K562 (cell line): ENCODE data around the gene NRIP2. TPM values are rescaled to one million over a fixed set of nuclear protein-coding genes. Genes with fewer than 3 reads are reported as not detected.

Experiments
- AFF4 ChIP-seq: sonication (generic); formaldehyde crosslinking; IDR thresholded peaks from 2 replicates; pipeline ENCODE4 v1.8.0; 2023; ENCODE audit warnings: mild to moderate bottlenecking, missing genetic modification reagents
- ARNT ChIP-seq, 2 experiments: fragments of 450-650 bp; IDR thresholded peaks; 2 replicates each; pipeline ENCODE4 v1.6.1; 2016; ENCODE audit warnings: mild to moderate bottlenecking in 1 of 2
- BHLHE40 ChIP-seq: IDR thresholded peaks from 2 replicates; pipeline ENCODE4 v1.6.1; 2011; ENCODE audit warnings: low read length, improper control_type of control experiment
- CREB1 ChIP-seq, 2 experiments: sonication (generic) in 1 of 2; formaldehyde crosslinking in 1 of 2; IDR thresholded peaks; 2 replicates each; pipeline versions ENCODE4 v1.6.1 to v1.8.0; 2012 to 2022; ENCODE audit warnings: inconsistent platforms in 1 of 2, mild to moderate bottlenecking in 1 of 2, missing genetic modification reagents in 1 of 2, moderate library complexity in 1 of 2
- GATA2 ChIP-seq: sonication (generic); formaldehyde crosslinking; IDR thresholded peaks from 2 replicates; pipeline ENCODE4 v1.4.0; 2020; ENCODE audit warnings: mild to moderate bottlenecking, missing genetic modification reagents
- GMEB1 ChIP-seq: fragments of 250-450 bp; sonication (Bioruptor Pico); IDR thresholded peaks from 2 replicates; pipeline ENCODE4 v1.4.0; 2020; ENCODE audit warnings: mild to moderate bottlenecking
- KAT7 ChIP-seq: sonication (generic); formaldehyde crosslinking; IDR thresholded peaks from 2 replicates; pipeline ENCODE4 v1.8.0; 2022; ENCODE audit warnings: missing genetic modification reagents, mild to moderate bottlenecking, borderline replicate concordance
- KDM1A ChIP-seq, 2 experiments: fragments of 450-650 bp; IDR thresholded peaks; 2 replicates each; pipeline ENCODE4 v1.6.1; 2016; ENCODE audit warnings: mild to moderate bottlenecking in 2 of 2
- MAX ChIP-seq: sonication (generic); formaldehyde crosslinking; IDR thresholded peaks from 2 replicates; pipeline ENCODE4 v1.9.0; 2022; ENCODE audit warnings: mild to moderate bottlenecking, missing genetic modification reagents
- MBD1 ChIP-seq: fragments of 250-450 bp; sonication (Bioruptor Pico); IDR thresholded peaks from 2 replicates; pipeline ENCODE4 v1.8.0; 2022; ENCODE audit warnings: inconsistent platforms
- MTA2 ChIP-seq: fragments of 450-650 bp; IDR thresholded peaks from 2 replicates; pipeline ENCODE4 v1.6.1; 2016; ENCODE audit warnings: low read depth
- NCOR1 ChIP-seq: fragments of 450-650 bp; IDR thresholded peaks from 2 replicates; pipeline ENCODE4 v1.6.1; 2016; ENCODE audit warnings: mild to moderate bottlenecking, moderate library complexity
- POLR2AphosphoS5 ChIP-seq: IDR thresholded peaks from 2 replicates; pipeline ENCODE4 v1.6.1; 2011; ENCODE audit warnings: mild to moderate bottlenecking, low read depth, low read length, moderate library complexity; ENCODE audit not compliant: control insufficient read depth, insufficient read depth
- POLR2B ChIP-seq: fragments of 450-650 bp; IDR thresholded peaks from 2 replicates; pipeline ENCODE4 v1.6.1; 2018; ENCODE audit warnings: low read depth; ENCODE audit not compliant: partially characterized antibody
- RBM14 ChIP-seq: fragments of 200-400 bp; formaldehyde crosslinking; IDR thresholded peaks from 2 replicates; pipeline ENCODE4 v1.6.1; 2018; ENCODE audit warnings: low read depth, mild to moderate bottlenecking, low read length, moderate library complexity, borderline replicate concordance; ENCODE audit not compliant: insufficient read depth
- RNF2 ChIP-seq: sonication (generic); IDR thresholded peaks from 2 replicates; pipeline ENCODE4 v1.6.1; 2016
- TFAM ChIP-seq: fragments of 250-450 bp; sonication (Bioruptor Pico); conservative IDR thresholded peaks from 2 replicates; pipeline ENCODE4 v1.5.0; 2021; ENCODE audit warnings: mild to moderate bottlenecking, moderate library complexity
- TSC22D4 ChIP-seq: fragments of 450-650 bp; IDR thresholded peaks from 2 replicates; pipeline ENCODE4 v1.6.1; 2016; ENCODE audit warnings: missing genetic modification characterization, missing biosample characterization, control low read depth
- ZNF217 ChIP-seq: sonication (generic); formaldehyde crosslinking; IDR thresholded peaks from 2 replicates; pipeline ENCODE4 v1.8.0; 2022; ENCODE audit warnings: mild to moderate bottlenecking, missing genetic modification reagents
- ZNF311 ChIP-seq: fragments of 250-450 bp; sonication (Bioruptor Pico); IDR thresholded peaks from 2 replicates; pipeline ENCODE4 v1.4.0; 2020; ENCODE audit warnings: mild to moderate bottlenecking, moderate library complexity
- ZNF699 ChIP-seq: fragments of 250-450 bp; sonication (Bioruptor Pico); IDR thresholded peaks from 2 replicates; pipeline ENCODE4 v1.8.0; 2021; ENCODE audit warnings: mild to moderate bottlenecking, moderate library complexity; ENCODE audit not compliant: insufficient replicate concordance
- polyA plus RNA-seq, 8 experiments: library from polyadenylated mRNA; depleted of rRNA in 4 of 8; stranded (reverse) in 5 of 8; unstranded in 3 of 8; fragments of >200 nt; fragmentation: Nextera tagmentation in 2 of 8; fragmentation: Illumina TruSeq in 1 of 8; extraction: Ambion mirVana in 2 of 8; extraction: Trizol in 1 of 8; gene quantifications; 2 replicates each; pipeline versions ENCODE4 v1.2.1 to v1.2.3, GENCODE V29; 2011 to 2014; ENCODE audit warnings: inconsistent platforms in 1 of 8, missing spikeins in 1 of 8
- total RNA-seq, 7 experiments: library from RNA; depleted of rRNA in 6 of 7; stranded (reverse); fragments of >200 nt in 6 of 7; fragmentation: Illumina TruSeq in 2 of 7; extraction: Trizol in 2 of 7; gene quantifications; 2 replicates each; pipeline versions ENCODE4 v1.2.1 to v1.2.3, GENCODE V29; 2011 to 2021; ENCODE audit warnings: low replicate concordance in 1 of 7

Gene NRIP2
- total and polyA plus RNA-seq, 9 of the 15 experiments (the other 6 are each of a cell fraction or from before 2014, with no cell fraction given), result 0.07 to 0.10 TPM; not detected in 7

- TF ChIP-seq POLR2AphosphoS5 (peak; percentile 41; the same call in 1 of the 2 replicates), MAX (CRISPR knock-in tag) (peak; percentile 35), ZNF699 (no peak), BHLHE40 (peak; percentile 82), CREB1 (IDR thresholded peaks at IDR 0.05) (0 out of 2 replicates have a peak, but pooled peaks have one; percentile 25), CREB1 (CRISPR knock-in tag; IDR thresholded peaks at IDR 0.05) (peak; percentile 39; the same call in 1 of the 2 replicates), TFAM (CRISPR knock-in tag) (no peak), ARNT (IDR thresholded peaks at IDR 0.05) (no peak), RNF2 (no peak), GMEB1 (CRISPR knock-in tag) (peak; percentile 71), ZNF311 (CRISPR knock-in tag) (no peak), MTA2 (no peak), KAT7 (CRISPR knock-in tag) (0 out of 2 replicates have a peak, but pooled peaks have one; percentile 13), AFF4 (CRISPR knock-in tag) (peak; percentile 47; the same call in 1 of the 2 replicates), MBD1 (CRISPR knock-in tag) (no peak), NCOR1 (no peak), KDM1A (IDR thresholded peaks at IDR 0.05) (no peak), POLR2B (peak; percentile 39), RBM14 (no peak), GATA2 (no peak), ZNF217 (CRISPR knock-in tag) (no peak), TSC22D4 (tag) (no peak)
Observed at GRCh38 chr12:2877047-2877952, 42.5 kb upstream of the NRIP2 start, which contains the start of the genes FOXM1 and RHNO1 (continued).
